HEK293T (cell line): ENCODE measurements around the gene STAC2.

ENCODE experiments used
- FOXK2 ChIP-seq: fragments of 450-650 bp; IDR thresholded peaks from 2 replicates; pipeline ENCODE4 v1.6.1; 2016; ENCODE audit warnings: mild to moderate bottlenecking
- SUZ12 ChIP-seq: fragments of 450-650 bp; IDR thresholded peaks from 2 replicates; pipeline ENCODE4 v1.6.1; 2016; ENCODE audit warnings: mild to moderate bottlenecking

- no peak for TF ChIP-seq SUZ12
- TF ChIP-seq FOXK2 = no peak
Measured at GRCh38 chr17:39200957-39201510, 24.7 kb downstream of the STAC2 start.
